Mucosa of descending colon (tissue), 3 donors: ENCODE results near the gene OFD1. TPM values are rescaled to one million over a fixed set of nuclear protein-coding genes. Genes with fewer than 3 reads are reported as not detected.

Experiments
- ATAC-seq: fragments of 200-7000 bp; cut with Tn5 transposase; one replicate; pipeline ENCODE4 v1.9.1; 2020; ENCODE audit warnings: mild to moderate bottlenecking, moderate library complexity
- DNase-seq, 3 donors: peaks; one replicate each; pipeline ENCODE4 v3.0.0-alpha.2; 2020
- H3K36me3 ChIP-seq: fragments of 200-600 bp; one replicate; pipeline ENCODE4 v1.8.0; 2021; ENCODE audit warnings: low read depth, mild to moderate bottlenecking
- H3K4me1 ChIP-seq: fragments of 200-600 bp; one replicate; pipeline ENCODE4 v1.8.0; 2021; ENCODE audit warnings: low read depth, mild to moderate bottlenecking
- H3K4me3 ChIP-seq: fragments of 200-600 bp; one replicate; pipeline ENCODE4 v1.8.0; 2021; ENCODE audit warnings: mild to moderate bottlenecking
- H3K9me3 ChIP-seq: fragments of 200-600 bp; one replicate; pipeline ENCODE4 v1.8.0; 2021; ENCODE audit warnings: mild to moderate bottlenecking
- CTCF ChIP-seq: fragments of 200-600 bp; IDR thresholded peaks from one replicate; pipeline ENCODE4 v1.8.0; 2022; ENCODE audit warnings: antibody characterized with exemption, mild to moderate bottlenecking
- intact Hi-C, 2 donors: fragments of 100-400 bp; cut with DNase I in 1 of 2; cut with micrococcal nuclease in 1 of 2; formaldehyde crosslinking; loops; one replicate each; pipeline versions ENCODE4 v1.11.0 to v1.11.1; 2022; cut with DNase I, micrococcal nuclease
- total RNA-seq, 3 donors: library from RNA; stranded (reverse); fragmentation: NEBNext Ultra II Directional in 2 of 3; extraction: Animal tissue kit (Norgen Biotek cat#: 25700) in 2 of 3; gene quantifications; one replicate each; pipeline versions ENCODE4 v1.2.1 to v1.2.4, GENCODE V29; 2021 to 2023
- donor health status: DM: no; HTN: no; CAD: no; lungs with moderate emphysema.
- donor health status: DM: no; HTN: no; CAD: no.
- donor health status: DM: no; HTN: yes; CAD: no.

Gene OFD1
- total RNA-seq, 3 donors from 2014 or later = 26.0 to 49.4 (median 32.6) TPM

GRCh38 chrX:13764281-13764680 is 29.7 kb downstream of the OFD1 start:
- H3K36me3 ChIP-seq = no peaks in the 10 kb centered on the region
- intact Hi-C loops = no loop called here

GRCh38 chrX:13764765-13765164 is 30.2 kb downstream of the OFD1 start:
- Histone ChIP-seq H3K36me3 (no peaks in the 10 kb centered on the region), H3K4me1 (no peaks in the 10 kb centered on the region), H3K9me3 (no peaks in the 10 kb centered on the region), H3K4me3 (no peak overlapping the region)
- ATAC-seq = peak; percentile 65
- intact Hi-C loops = no loop called here
- DNase-seq = no peak
- no peak for TF ChIP-seq CTCF

More at GRCh38 chrX:13764281-13764680, 29.7 kb downstream of the OFD1 start:
- ATAC-seq (no peak), DNase-seq (no peak)
- H3K4me3 ChIP-seq = no peak overlapping the region
- H3K4me1 ChIP-seq = no peaks in the 10 kb centered on the region
- no peak for TF ChIP-seq CTCF
- no peaks in the 10 kb centered on the region for H3K9me3 ChIP-seq

- intact Hi-C loops = no loop called here
- TF ChIP-seq CTCF = no peak
- Histone ChIP-seq H3K4me3 (no peak overlapping the region), H3K9me3 (no peaks in the 10 kb centered on the region), H3K4me1 (no peaks in the 10 kb centered on the region), H3K36me3 (no peaks in the 10 kb centered on the region)
- DNase-seq (no peak), ATAC-seq (no peak)
Observed at GRCh38 chrX:13768939-13769338, 34.4 kb downstream of the OFD1 start.

GRCh38 chrX:13770013-13770535 is 35.5 kb downstream of the OFD1 start:
- ATAC-seq (no peak), DNase-seq (no peak)
- intact Hi-C loops = no loop called here
- H3K4me3 ChIP-seq = no peak overlapping the region
- TF ChIP-seq CTCF = no peak
- no peaks in the 10 kb centered on the region for H3K4me1 ChIP-seq
- no peaks in the 10 kb centered on the region for H3K9me3 ChIP-seq
- H3K36me3 ChIP-seq = no peaks in the 10 kb centered on the region

- Histone ChIP-seq H3K4me1 (no peaks in the 10 kb centered on the region), H3K36me3 (no peaks in the 10 kb centered on the region), H3K9me3 (no peaks in the 10 kb centered on the region), H3K4me3 (no peak overlapping the region)
- no peak for ATAC-seq
- intact Hi-C loops = no loop called here
- DNase-seq = no peak
- no peak for TF ChIP-seq CTCF
Observed at GRCh38 chrX:13774696-13775095, 40.1 kb downstream of the OFD1 start.

GRCh38 chrX:13775837-13776236 is 41.3 kb downstream of the OFD1 start:
- H3K9me3 ChIP-seq = no peaks in the 10 kb centered on the region
- H3K4me3 ChIP-seq = no peak overlapping the region
- intact Hi-C loops = no loop called here
- ATAC-seq (no peak), DNase-seq (no peak)
- no peaks in the 10 kb centered on the region for H3K36me3 ChIP-seq
- TF ChIP-seq CTCF = no peak
- H3K4me1 ChIP-seq = no peaks in the 10 kb centered on the region
